A549 (cell line): ENCODE results near the gene GFY. TPM values are rescaled to one million over a fixed set of nuclear protein-coding genes. Genes with fewer than 3 reads are reported as not detected.

Experiments
- ATAC-seq, 2 experiments: fragments of 200-7000 bp in 1 of 2; fragments of >200 bp in 1 of 2; cut with Nextera tagmentation in 1 of 2; cut with Tn5 transposase in 1 of 2; 3 replicates each; pipeline versions ENCODE4 v1.8.0 to v1.9.1; 2018 to 2020; ENCODE audit warnings: mild to moderate bottlenecking in 1 of 2, moderate library complexity in 1 of 2
- CTCF ChIA-PET: fragments of 300-600 bp; sonication (Branson Sonifier 250); formaldehyde crosslinking; extraction: SDS; loops from one replicate; lab custom pipeline; 2021; ENCODE audit warnings: antibody characterized with exemption, inconsistent platforms; lab: Yijun Ruan, JAX
- POLR2A ChIA-PET: fragments of 350-600 bp; formaldehyde crosslinking; extraction: SDS; loops from one replicate; lab custom pipeline; 2021; ENCODE audit warnings: antibody characterized with exemption, inconsistent platforms; lab: Yijun Ruan, JAX
- DNase-seq, 2 experiments: peaks; one replicate each; pipeline versions ENCODE4 v3.0.0 to v3.0.0-alpha.2; 2011 to 2016; ENCODE audit warnings: low read depth in 1 of 2, low spot score in 1 of 2
- FAIRE-seq: peaks from 2 replicates; lab custom pipeline; 2011; peaks lifted over from hg19 to GRCh38; lab: Jason Lieb, UNC
- H3K27ac ChIP-seq, 2 experiments: fragments of >200 bp; sonication (Bioruptor Twin); formaldehyde crosslinking; 3 replicates each; pipeline ENCODE4 v1.5.1; 2016 to 2017
- H3K4me1 ChIP-seq: fragments of >200 bp; sonication (Bioruptor Twin); formaldehyde crosslinking; 3 replicates; pipeline ENCODE4 v1.6.1; 2016
- H3K4me2 ChIP-seq: fragments of >200 bp; sonication (Bioruptor Twin); formaldehyde crosslinking; 3 replicates; pipeline ENCODE4 v1.6.1; 2016
- H3K4me3 ChIP-seq: fragments of >200 bp; sonication (Bioruptor Twin); formaldehyde crosslinking; 3 replicates; pipeline ENCODE4 v1.5.1; 2016
- H3K9me3 ChIP-seq: fragments of >200 bp; sonication (Bioruptor Twin); formaldehyde crosslinking; 3 replicates; pipeline ENCODE4 v1.6.1; 2016
- CEBPB ChIP-seq, 2 experiments: fragments of >200 bp in 1 of 2; sonication (Bioruptor Twin) in 1 of 2; formaldehyde crosslinking in 1 of 2; IDR thresholded peaks; 2 replicates each; pipeline ENCODE4 v1.6.1; 2012 to 2016
- CHD2 ChIP-seq: fragments of 150-350 bp; IDR thresholded peaks from 2 replicates; pipeline ENCODE4 v1.6.1; 2014; ENCODE audit warnings: low read length; ENCODE audit not compliant: partially characterized antibody
- CHD4 ChIP-seq: fragments of 200-600 bp; sonication (generic); IDR thresholded peaks from 2 replicates; pipeline ENCODE4 v1.6.1; 2016; ENCODE audit warnings: antibody characterized with exemption, mild to moderate bottlenecking, borderline replicate concordance
- EP300 ChIP-seq, 2 experiments: fragments of >200 bp; sonication (Bioruptor Twin); formaldehyde crosslinking; IDR thresholded peaks; 2 replicates in 1 of 2; 3 replicates in 1 of 2; pipeline ENCODE4 v1.6.1; 2016 to 2017
- FOSB ChIP-seq: fragments of 250-450 bp; sonication (Bioruptor Pico); IDR thresholded peaks from 2 replicates; pipeline ENCODE4 v1.5.0; 2020; ENCODE audit warnings: mild to moderate bottlenecking, moderate library complexity
- HOXB5 ChIP-seq: fragments of 250-450 bp; sonication (Bioruptor Pico); IDR thresholded peaks from 2 replicates; pipeline ENCODE4 v1.5.0; 2020; ENCODE audit warnings: mild to moderate bottlenecking, moderate library complexity
- JUN ChIP-seq, 2 experiments: fragments of >200 bp; sonication (Bioruptor Twin); formaldehyde crosslinking; IDR thresholded peaks; 2 replicates in 1 of 2; 3 replicates in 1 of 2; pipeline ENCODE4 v1.6.1; 2016 to 2017
- JUNB ChIP-seq: fragments of >200 bp; sonication (Bioruptor Twin); formaldehyde crosslinking; IDR thresholded peaks from 2 replicates; pipeline ENCODE4 v1.6.1; 2016
- MAFK ChIP-seq: fragments of 450-650 bp; IDR thresholded peaks from 2 replicates; pipeline ENCODE4 v1.6.1; 2014; ENCODE audit not compliant: partially characterized antibody
- NFE2L2 ChIP-seq: fragments of 150-350 bp; conservative IDR thresholded peaks from 2 replicates; pipeline ENCODE4 v1.6.1; 2014; ENCODE audit warnings: low read length
- POLR2A ChIP-seq: IDR thresholded peaks from 2 replicates; pipeline ENCODE4 v1.6.1; 2012; ENCODE audit warnings: mild to moderate bottlenecking, low read length
- SREBF2 ChIP-seq: fragments of 450-650 bp; IDR thresholded peaks from 2 replicates; pipeline ENCODE4 v1.6.1; 2014; ENCODE audit warnings: mild to moderate bottlenecking, moderate library complexity
- ZC3H11A ChIP-seq: fragments of 450-650 bp; IDR thresholded peaks from 2 replicates; pipeline ENCODE4 v1.6.1; 2014; ENCODE audit warnings: antibody characterized with exemption, mild to moderate bottlenecking
- WGBS: methylation state at CpG from one replicate; pipeline ENCODE4 v1.1.6; 2017; ENCODE audit errors: missing lambda C conversion rate; 5-methylcytosine and 5-hydroxymethylcytosine counted together
- polyA plus RNA-seq, 4 experiments: library from polyadenylated mRNA; depleted of rRNA in 3 of 4; stranded (reverse); fragments of >200 nt; fragmentation: RNase III in 1 of 4; extraction: RNeasy Plus Mini Kit Qiagen cat#74134 plus additional on column Dnase treatment in 1 of 4; gene quantifications; 2 replicates in 3 of 4; 3 replicates in 1 of 4; pipeline ENCODE4 v1.2.3, GENCODE V29; 2011 to 2017
- TF ChIP-seq, protein P1 (sequence below): fragments of >200 bp; sonication (Bioruptor Twin); formaldehyde crosslinking; IDR thresholded peaks from 3 replicates; pipeline ENCODE4 v1.6.1; 2016
- TF ChIP-seq, protein P2 (sequence below): fragments of >200 bp; sonication (Bioruptor Twin); formaldehyde crosslinking; IDR thresholded peaks from 2 replicates; pipeline ENCODE4 v1.6.1; 2016
- TF ChIP-seq, protein P3 (sequence below): fragments of 200-600 bp; sonication (generic); IDR thresholded peaks from 2 replicates; pipeline ENCODE4 v1.6.1; 2016; ENCODE audit warnings: antibody characterized with exemption, mild to moderate bottlenecking, moderate library complexity
- TF ChIP-seq, protein P4 (sequence below): IDR thresholded peaks from 2 replicates; pipeline ENCODE4 v1.6.1; 2012
- TF ChIP-seq, protein P5 (sequence below): fragments of 250-450 bp; sonication (Bioruptor Pico); IDR thresholded peaks from 2 replicates; pipeline ENCODE4 v1.5.0; 2020; ENCODE audit warnings: low read depth, mild to moderate bottlenecking, moderate library complexity

Gene GFY
- polyA plus RNA-seq, 2 of the 4 experiments (the other 2 are of a cell fraction) = 0.06 TPM; not detected in 1

DNA sequence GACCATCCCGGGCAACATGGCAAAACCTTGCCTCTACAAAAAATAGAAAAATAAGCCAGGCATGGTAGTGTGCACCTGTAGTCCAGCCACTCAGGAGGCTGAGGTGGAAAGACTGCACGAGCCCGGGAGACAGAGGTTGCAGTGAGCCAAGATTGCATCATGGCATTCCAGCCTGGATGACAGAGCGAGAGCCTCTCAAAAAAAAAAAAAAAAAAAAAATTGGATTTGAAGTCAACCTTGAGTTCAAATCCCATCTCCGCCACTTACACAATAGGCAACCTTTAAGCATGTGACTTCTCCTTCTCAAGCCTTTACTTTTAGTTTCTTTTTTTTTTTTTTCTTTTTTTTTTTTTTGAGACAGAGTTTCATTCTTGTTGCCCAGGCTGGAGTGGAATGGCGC lies 25.2 kb upstream of the GFY start:
- ATAC-seq = no peak
- WGBS = 70% methylated on average over 6 of the region's 6 CpGs
- no peak for DNase-seq
- Histone ChIP-seq H3K27ac (no peak overlapping the region), H3K4me2 (no peak overlapping the region)
- POLR2A ChIA-PET = no interaction called here
- TF ChIP-seq, protein P1, sequence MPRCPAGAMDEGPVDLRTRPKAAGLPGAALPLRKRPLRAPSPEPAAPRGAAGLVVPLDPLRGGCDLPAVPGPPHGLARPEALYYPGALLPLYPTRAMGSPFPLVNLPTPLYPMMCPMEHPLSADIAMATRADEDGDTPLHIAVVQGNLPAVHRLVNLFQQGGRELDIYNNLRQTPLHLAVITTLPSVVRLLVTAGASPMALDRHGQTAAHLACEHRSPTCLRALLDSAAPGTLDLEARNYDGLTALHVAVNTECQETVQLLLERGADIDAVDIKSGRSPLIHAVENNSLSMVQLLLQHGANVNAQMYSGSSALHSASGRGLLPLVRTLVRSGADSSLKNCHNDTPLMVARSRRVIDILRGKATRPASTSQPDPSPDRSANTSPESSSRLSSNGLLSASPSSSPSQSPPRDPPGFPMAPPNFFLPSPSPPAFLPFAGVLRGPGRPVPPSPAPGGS = no peak
- 0 out of 4 replicates have a peak, but pooled peaks of 1 of the 2 experiments have one; percentile 14 for TF ChIP-seq CEBPB (IDR thresholded peaks at IDR 0.05)
- TF ChIP-seq, all 56 proteins: peak for 1
- no peak for FAIRE-seq
- CTCF ChIA-PET = interaction anchor here (0.7 to 8.0 kb wide), 3 partner anchors 9 to 302 kb away, joined by 3 to 68 read pairs (median 5); no protein-coding TSS in a partner anchor
- Histone ChIP-seq H3K4me1 (no peaks in the 10 kb centered on the region), H3K9me3 (no peaks in the 10 kb centered on the region), H3K4me3 (no peak overlapping the region)

DNA sequence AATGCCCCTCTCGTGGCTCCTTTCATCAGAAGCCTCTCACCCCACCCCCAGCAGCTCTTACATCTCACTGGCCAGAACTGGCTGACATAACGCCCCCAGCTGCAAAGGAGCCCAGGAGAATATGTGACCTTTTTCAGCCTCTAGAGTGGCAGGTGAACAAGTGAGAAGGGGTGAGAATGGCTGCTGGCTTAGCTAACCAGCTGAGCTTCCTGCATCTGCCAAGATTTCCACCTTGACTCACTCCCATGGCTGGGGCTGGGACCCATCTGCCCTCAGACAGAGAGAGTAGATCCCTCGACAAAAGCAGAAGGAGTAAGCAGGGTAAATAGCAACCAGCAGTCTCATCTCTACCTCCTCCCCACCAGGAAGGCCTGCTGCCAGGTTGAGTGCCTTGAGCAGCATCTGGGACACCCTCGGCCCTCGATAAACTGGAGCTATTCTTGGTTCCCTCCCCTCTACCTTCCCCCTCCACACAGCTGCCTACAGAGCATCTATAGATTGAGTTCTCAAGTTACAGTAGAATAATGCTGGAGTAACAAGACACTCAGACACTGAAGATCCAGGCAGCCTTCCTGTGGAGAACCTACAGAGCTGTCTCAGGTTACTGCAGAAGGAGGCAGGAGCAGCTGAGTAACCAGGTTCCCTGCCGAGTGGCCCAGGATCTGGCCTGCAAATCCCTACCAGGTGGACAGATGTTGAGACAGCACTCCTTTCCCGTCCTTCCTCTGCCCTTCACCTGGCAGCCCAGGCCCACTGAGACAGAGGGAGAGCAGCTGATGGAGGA lies 21.6 kb upstream of the GFY start:
- CTCF ChIA-PET = interaction anchor here (0.6 to 8.0 kb wide), 7 partner anchors 8 to 177 kb away, joined by 3 to 68 read pairs (median 4); no protein-coding TSS in a partner anchor
- FAIRE-seq = no peak

More for the DNA sequence above, 21.6 kb upstream of the GFY start:
- no peak for DNase-seq
- H3K4me2 ChIP-seq = no peak overlapping the region
- no peak overlapping the region for H3K4me3 ChIP-seq
- ATAC-seq = peak in 1 of 2 experiments; percentile 18; a peak in 3 of 6 replicates
- 64% methylated on average over 7 of the region's 7 CpGs for WGBS
- no peaks in the 10 kb centered on the region for H3K4me1 ChIP-seq
- TF ChIP-seq, protein P2, sequence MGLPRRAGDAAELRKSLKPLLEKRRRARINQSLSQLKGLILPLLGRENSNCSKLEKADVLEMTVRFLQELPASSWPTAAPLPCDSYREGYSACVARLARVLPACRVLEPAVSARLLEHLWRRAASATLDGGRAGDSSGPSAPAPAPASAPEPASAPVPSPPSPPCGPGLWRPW = no peak
- no peak for TF ChIP-seq CHD4
- no peak for TF ChIP-seq JUNB
- TF ChIP-seq, protein P3, sequence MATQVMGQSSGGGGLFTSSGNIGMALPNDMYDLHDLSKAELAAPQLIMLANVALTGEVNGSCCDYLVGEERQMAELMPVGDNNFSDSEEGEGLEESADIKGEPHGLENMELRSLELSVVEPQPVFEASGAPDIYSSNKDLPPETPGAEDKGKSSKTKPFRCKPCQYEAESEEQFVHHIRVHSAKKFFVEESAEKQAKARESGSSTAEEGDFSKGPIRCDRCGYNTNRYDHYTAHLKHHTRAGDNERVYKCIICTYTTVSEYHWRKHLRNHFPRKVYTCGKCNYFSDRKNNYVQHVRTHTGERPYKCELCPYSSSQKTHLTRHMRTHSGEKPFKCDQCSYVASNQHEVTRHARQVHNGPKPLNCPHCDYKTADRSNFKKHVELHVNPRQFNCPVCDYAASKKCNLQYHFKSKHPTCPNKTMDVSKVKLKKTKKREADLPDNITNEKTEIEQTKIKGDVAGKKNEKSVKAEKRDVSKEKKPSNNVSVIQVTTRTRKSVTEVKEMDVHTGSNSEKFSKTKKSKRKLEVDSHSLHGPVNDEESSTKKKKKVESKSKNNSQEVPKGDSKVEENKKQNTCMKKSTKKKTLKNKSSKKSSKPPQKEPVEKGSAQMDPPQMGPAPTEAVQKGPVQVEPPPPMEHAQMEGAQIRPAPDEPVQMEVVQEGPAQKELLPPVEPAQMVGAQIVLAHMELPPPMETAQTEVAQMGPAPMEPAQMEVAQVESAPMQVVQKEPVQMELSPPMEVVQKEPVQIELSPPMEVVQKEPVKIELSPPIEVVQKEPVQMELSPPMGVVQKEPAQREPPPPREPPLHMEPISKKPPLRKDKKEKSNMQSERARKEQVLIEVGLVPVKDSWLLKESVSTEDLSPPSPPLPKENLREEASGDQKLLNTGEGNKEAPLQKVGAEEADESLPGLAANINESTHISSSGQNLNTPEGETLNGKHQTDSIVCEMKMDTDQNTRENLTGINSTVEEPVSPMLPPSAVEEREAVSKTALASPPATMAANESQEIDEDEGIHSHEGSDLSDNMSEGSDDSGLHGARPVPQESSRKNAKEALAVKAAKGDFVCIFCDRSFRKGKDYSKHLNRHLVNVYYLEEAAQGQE = no peak
- TF ChIP-seq FOSB (CRISPR knock-in tag) = no peak
- no peak for TF ChIP-seq HOXB5 (CRISPR knock-in tag)
- no peak for TF ChIP-seq POLR2A
- TF ChIP-seq NFE2L2 = no peak
- TF ChIP-seq, protein P4, sequence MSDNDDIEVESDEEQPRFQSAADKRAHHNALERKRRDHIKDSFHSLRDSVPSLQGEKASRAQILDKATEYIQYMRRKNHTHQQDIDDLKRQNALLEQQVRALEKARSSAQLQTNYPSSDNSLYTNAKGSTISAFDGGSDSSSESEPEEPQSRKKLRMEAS = no peak
- no peak for TF ChIP-seq JUN (IDR thresholded peaks at IDR 0.05)
- no peak for TF ChIP-seq EP300 (IDR thresholded peaks at IDR 0.05)
- TF ChIP-seq MAFK = no peak
- TF ChIP-seq SREBF2 = no peak
- TF ChIP-seq CHD2 = no peak
- TF ChIP-seq ZC3H11A = no peak
- TF ChIP-seq, protein P5, sequence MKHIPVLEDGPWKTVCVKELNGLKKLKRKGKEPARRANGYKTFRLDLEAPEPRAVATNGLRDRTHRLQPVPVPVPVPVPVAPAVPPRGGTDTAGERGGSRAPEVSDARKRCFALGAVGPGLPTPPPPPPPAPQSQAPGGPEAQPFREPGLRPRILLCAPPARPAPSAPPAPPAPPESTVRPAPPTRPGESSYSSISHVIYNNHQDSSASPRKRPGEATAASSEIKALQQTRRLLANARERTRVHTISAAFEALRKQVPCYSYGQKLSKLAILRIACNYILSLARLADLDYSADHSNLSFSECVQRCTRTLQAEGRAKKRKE (CRISPR knock-in tag) = no peak
- TF ChIP-seq, protein P1 = no peak
- no peaks in the 10 kb centered on the region for H3K9me3 ChIP-seq
- POLR2A ChIA-PET = no interaction called here
- H3K27ac ChIP-seq = no peak overlapping the region
